Endothelial cell of umbilical vein (primary cell): ENCODE measurements around the gene MIGA2.

Experiments
- EZH2 ChIP-seq: IDR thresholded peaks from 2 replicates; pipeline ENCODE4 v1.6.1; 2012; ENCODE audit warnings: borderline replicate concordance, low read depth, mild to moderate bottlenecking, moderate library complexity, low read length, inconsistent platforms; ENCODE audit not compliant: severe bottlenecking
- POLR2A ChIP-seq: IDR thresholded peaks from 2 replicates; pipeline ENCODE4 v1.6.1; 2012; ENCODE audit warnings: low read depth, mild to moderate bottlenecking, control low read depth, low read length
- POLR2AphosphoS5 ChIP-seq: IDR thresholded peaks from 2 replicates; pipeline ENCODE4 v1.6.1; 2012; ENCODE audit warnings: low read depth, mild to moderate bottlenecking, control low read depth, low read length, moderate library complexity; ENCODE audit not compliant: insufficient read depth
- TF ChIP-seq, protein P1 (sequence below), 2 donors: IDR thresholded peaks; 1 replicate in 1 of 2; 2 replicates in 1 of 2; pipeline ENCODE4 v1.5.1; 2011; ENCODE audit warnings: low read length in 2 of 2, mild to moderate bottlenecking in 2 of 2, moderate library complexity in 2 of 2, control low read depth in 1 of 2, inconsistent platforms in 1 of 2, low read depth in 1 of 2; ENCODE audit not compliant: insufficient read depth in 1 of 2; ENCODE audit errors: extremely low read depth in 1 of 2

DNA sequence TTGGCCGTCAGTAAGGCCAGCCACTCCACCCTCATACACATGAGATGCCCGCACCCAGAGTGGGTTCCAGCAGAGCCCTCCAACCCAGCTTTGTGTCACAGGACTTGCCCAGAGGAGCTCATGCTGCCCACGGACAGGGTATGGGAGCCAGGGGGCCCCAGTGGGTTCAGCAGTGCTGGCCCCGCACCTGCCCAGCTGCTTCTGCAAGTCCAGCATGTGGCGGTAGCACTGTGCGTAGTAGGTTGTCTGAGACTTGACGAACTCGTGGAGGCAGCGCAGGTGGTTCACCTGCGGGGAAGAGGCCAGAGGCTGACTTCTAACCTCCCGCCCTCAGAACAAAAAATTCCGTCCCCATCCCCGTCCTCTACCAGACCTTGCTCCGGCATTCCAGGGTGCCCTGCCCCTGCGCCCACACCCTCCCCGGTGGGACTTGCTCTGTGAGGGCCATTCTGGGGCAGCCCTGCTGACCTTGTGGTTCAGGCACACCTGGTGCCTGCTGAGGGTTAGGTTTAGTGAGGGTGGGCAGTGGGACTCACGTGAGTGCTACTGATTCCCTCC lies 26.8 kb upstream of the MIGA2 start:
- TF ChIP-seq POLR2AphosphoS5 = no peak
- TF ChIP-seq, protein P1, sequence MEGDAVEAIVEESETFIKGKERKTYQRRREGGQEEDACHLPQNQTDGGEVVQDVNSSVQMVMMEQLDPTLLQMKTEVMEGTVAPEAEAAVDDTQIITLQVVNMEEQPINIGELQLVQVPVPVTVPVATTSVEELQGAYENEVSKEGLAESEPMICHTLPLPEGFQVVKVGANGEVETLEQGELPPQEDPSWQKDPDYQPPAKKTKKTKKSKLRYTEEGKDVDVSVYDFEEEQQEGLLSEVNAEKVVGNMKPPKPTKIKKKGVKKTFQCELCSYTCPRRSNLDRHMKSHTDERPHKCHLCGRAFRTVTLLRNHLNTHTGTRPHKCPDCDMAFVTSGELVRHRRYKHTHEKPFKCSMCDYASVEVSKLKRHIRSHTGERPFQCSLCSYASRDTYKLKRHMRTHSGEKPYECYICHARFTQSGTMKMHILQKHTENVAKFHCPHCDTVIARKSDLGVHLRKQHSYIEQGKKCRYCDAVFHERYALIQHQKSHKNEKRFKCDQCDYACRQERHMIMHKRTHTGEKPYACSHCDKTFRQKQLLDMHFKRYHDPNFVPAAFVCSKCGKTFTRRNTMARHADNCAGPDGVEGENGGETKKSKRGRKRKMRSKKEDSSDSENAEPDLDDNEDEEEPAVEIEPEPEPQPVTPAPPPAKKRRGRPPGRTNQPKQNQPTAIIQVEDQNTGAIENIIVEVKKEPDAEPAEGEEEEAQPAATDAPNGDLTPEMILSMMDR (IDR thresholded peaks at IDR 0.05; ENCODE audit: extremely low read depth in 1 of 2, insufficient read depth in 1 of 2, low read depth in 1 of 2, low read length in 2 of 2) = no peak
- no peak for TF ChIP-seq EZH2
- TF ChIP-seq POLR2A = no peak
